HG03558 (cell line): ENCODE measurements around the gene P2RX4.
"Not testable (repeated sequence)": the region's sequence is repeated elsewhere in the genome, so short reads cannot be mapped to it uniquely, and the experiment has no call there.

Experiments used
- ATAC-seq: cut with Tn5 transposase; IDR thresholded peaks from one replicate; pipeline ENCODE4 v1.9.1; 2021; ENCODE audit warnings: moderate number of reproducible peaks; ENCODE audit not compliant: unreplicated experiment; ENCODE audit errors: extremely low read depth

P2RX4 gene

GRCh38 chr12:121209624-121210572 lies at the start of gene P2RX4:
P2RX4 (plus strand) TSS chr12:121210129; CDS start chr12:121210165, 36 bp downstream.
- peak; percentile 64 for ATAC-seq

DNA sequence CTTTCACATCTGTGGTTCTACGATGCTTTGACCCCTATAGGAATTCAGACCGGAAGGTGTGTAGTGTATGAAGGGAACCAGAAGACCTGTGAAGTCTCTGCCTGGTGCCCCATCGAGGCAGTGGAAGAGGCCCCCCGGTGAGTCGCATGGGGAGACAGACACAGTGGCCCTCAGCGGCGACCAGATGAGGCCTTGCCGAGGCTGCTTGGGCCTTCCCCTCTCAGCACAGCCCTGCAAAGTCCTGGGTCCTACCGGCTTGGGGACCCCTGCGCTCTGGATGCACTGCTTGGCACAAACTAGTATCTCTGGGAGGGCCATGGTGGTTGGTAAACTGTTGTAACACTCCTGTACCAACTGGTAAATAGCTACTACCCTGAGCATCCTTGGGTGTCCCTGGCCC lies 47.5 kb upstream of the P2RX4 start:
- no peak for ATAC-seq

DNA sequence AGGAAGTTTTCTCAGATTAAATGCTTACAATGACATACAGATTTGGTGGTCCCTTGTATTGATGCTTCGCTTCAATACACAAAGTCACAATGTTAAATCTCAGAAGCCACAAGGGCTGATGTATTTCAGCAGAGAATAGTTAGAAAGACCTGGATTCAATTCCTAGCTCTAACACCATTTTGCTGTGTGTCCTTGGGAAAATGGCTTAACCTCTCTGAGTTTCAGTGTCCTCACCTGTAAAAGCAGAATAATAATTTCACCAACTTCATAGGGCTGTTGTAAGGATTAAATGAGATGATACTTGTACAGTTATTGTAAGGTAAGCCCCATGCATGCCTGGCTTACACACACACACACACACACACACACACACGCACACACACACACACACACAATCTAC lies 46.9 kb upstream of the P2RX4 start:
- ATAC-seq, result no peak

GRCh38 chr12:121164839-121165238 lies 45.1 kb upstream of the P2RX4 start:
- ATAC-seq, result not testable (repeated sequence)

DNA sequence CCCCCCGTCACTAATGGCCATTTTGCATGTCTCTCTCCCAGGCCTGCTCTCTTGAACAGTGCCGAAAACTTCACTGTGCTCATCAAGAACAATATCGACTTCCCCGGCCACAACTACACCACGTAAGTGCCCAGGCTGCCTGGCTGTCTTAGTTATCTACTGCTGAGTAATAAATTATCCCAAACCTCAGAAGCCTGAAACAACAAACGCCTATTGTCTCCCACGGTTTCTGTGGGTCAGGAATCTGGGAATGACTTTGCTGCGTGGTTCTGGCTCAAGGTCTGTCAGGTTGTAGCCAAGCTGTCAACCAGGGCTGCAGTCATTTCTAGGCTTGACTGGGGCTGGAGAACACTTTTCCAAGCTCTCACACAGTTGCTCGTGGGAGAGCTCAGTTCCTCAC lies 44.6 kb upstream of the P2RX4 start:
- no peak for ATAC-seq

DNA sequence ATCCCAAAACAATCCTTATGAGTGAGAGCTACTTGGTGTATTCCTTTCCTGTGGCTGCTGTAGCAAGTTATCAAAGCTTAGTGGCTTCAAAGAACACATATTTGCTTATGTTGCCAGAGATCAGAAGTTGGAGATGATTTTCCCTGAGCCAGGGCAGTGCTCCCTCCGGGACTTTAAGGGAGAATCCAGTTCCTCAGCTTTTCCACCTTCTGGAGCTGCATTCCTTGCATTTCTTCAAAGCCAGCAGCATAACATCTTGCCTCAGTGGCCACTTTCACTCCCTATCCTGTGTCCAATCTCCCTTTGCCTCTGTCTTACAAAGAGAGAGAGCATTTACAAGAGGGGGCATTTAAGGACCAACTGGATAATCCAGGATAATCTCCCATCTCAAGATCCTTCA lies 43.6 kb upstream of the P2RX4 start:
- ATAC-seq, result no peak

DNA sequence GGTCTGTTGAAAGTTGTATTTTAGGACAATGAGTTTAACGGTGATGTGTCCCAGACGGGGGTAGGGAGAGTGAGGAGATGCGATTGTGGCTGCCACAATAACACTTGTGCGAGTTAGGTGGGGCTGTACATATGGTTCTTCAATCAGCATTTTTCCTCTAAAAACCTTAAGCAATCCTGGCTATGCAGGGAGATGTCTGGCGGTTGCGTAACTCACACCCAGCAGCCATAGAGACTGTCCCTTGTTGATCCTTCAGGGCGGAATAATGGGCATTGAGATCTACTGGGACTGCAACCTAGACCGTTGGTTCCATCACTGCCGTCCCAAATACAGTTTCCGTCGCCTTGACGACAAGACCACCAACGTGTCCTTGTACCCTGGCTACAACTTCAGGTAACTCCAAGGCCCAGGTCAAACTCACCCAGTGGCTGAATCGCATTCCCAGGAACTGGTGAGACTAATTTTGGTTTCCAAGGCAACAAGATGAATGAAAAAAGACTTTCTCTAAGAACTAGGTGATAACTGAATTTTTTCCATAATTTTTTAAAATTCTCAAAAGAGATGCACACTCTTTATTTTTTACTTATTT lies 42.6 kb upstream of the P2RX4 start:
- ATAC-seq, result no peak

DNA sequence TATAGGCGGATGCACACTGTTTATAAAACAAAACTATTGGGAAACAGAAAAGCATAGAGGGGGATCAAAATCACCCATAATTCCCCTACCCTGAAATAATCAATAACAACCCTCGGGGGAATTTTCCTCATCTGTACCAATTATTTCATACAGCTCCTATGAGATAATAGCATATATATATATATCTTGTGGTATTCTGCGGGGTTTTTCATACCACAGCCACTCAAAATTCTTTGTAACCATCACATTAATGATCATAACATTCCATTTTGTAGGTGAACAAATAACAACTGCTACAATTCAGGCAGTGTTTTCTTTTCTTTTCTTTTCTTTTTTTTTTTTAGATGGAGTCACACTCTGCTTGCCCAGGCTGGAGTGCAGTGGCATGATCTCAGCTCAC lies 42.0 kb upstream of the P2RX4 start:
- ATAC-seq, result no peak

DNA sequence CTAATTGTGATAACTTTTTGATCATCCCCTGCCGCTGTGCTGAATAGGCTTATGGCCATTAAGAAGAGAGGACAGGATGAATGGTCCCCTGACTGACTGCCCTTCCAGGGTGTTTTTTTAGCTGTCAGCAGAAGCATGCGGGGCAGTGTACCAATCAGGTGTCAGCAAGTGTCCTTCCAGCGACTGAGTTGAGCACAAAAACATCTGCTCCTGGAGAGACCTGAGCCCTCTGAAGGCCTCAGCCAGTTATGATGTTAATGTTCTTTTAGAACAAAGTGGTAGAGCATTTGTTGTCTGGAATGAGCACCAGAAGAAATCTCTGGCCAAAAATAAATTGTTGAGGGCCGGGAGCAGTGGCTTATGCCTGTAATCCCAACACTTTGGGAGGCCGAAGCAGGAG lies 39.8 kb upstream of the P2RX4 start:
- ATAC-seq, result no peak

DNA sequence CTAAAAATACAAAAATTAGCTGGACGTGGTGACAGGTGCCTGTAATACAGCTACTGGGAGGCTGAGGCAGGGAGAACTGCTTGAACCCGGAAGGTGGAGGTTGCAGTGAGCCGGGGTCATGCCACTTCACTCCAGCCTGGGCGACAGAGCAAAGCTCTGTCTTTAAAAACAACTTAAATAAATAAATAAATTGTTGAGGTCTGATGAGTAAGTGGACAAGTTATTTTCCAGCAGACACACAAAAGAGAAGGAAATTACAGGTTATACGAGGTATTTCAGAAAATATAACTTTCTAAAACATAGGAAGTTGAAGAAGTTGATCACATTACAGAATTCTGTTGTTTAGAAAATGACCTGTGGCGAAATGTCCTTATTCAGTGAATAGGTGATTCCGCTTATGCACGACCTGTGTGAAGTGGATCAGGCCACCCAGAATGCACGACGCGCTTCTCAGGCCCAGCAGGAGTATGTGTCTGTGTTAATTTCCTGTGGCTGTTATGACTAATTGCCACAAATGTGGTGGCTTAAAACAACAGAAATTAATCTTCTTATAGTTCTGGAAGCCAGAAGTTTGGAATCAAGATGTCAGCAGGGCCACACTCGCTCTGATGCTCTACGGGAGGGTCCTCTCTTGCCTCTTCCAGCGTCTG lies 39.2 kb upstream of the P2RX4 start:
- ATAC-seq, result no peak

DNA sequence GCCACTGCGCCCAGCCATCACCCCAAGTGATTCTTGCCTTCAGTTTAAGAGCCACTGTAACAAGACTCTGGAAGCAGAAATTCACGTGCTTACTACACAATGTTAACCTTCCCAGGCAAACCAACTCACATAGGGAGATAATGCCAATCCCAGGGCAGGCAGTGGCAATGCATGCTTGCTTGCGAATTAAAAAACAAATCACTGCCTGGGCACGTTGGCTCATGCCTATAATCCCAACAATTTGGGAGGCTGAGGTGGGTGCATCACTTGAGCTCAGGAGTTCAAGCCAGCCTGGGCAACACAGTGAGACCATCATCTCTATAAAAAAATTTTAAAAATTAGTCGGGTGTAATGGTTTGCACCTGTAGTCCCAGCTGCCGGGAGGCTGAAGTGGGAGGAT lies 37.8 kb upstream of the P2RX4 start:
- no peak for ATAC-seq

DNA sequence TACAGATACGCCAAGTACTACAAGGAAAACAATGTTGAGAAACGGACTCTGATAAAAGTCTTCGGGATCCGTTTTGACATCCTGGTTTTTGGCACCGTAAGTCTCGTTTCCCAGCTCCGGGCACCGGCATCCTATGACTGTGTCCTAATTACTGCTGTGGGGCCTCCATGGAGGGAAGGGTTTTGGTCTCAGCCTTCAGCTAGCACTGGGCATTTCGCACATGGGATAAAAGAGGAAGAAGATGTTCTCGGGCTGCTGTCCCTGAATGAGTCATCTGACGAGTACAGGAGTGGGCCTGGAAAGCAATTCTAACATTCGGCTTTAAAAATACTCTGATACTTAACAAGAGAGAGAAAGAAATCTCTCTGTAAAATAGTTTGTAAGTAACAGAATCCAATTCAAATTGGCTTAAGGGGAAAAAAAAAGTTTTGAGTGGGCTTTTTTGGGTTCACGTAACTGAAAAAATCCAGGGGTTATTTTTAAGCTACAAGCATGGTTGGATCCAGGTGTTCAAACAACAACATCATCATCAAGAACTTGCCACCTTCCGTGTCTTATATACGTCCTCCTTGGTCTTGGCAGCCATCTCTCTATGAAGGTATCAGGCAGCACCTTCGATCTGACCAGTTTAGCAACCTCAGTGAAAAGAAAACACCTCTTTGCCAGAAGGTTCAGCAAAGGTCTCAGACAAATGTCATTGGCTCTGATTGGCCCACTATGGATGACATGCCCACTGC lies 34.4 kb upstream of the P2RX4 start:
- ATAC-seq, result no peak

DNA sequence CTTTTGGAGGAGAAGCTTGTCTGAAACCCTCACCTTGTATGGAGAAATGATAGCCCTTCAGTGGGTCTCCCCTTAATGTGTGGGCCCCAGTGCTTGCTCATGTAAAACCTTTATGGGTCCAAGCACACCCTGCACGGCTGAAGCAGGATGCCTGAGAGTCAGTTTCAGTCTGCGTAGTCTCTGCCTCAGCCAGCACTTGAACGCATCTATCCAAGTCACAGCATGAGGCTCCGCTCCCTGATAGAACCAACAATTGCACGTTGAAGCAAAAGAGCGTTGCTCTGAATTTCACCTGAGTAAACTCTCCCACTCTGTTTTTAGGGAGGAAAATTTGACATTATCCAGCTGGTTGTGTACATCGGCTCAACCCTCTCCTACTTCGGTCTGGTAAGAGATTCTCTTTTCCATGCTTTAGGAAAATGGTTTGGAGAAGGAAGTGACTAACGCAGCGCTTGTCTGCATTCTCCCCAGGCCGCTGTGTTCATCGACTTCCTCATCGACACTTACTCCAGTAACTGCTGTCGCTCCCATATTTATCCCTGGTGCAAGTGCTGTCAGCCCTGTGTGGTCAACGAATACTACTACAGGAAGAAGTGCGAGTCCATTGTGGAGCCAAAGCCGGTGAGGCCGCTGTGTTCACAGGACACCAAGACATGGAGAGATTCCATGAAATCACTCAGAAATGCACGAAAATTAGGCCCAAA lies 33.0 kb upstream of the P2RX4 start:
- no peak for ATAC-seq

- no peak for ATAC-seq
Measured at GRCh38 chr12:121181181-121181580, 28.7 kb upstream of the P2RX4 start.

DNA sequence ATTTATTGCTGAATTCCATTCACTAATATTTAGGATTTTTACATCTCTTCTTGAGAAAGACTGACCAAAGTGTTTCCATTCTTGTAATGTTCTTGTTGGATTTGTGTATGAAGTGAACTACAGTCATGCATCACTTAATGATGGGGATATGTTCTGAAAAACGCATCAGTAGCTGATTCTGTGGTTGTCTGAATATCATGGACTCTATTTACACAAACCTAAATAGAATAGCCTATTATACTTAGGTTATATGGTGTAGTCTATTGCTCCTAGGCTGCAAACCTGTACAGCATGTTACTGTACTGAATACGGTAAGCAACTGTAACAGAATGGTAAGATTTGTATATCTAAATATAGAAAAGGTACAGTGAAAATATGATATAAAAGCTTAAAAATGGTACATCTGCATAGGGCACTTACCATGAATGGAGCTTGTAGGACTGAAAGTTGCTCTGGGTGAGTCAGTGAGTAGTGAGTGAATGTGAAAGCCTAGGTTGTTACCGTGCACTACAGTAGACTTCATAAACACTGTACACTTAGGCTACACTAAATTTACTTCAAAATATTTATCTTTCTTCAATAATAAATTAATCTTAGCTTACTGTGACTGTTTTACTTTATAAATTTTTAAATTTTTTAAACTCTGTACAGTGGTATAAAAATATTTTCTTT lies 27.6 kb upstream of the P2RX4 start:
- no peak for ATAC-seq

DNA sequence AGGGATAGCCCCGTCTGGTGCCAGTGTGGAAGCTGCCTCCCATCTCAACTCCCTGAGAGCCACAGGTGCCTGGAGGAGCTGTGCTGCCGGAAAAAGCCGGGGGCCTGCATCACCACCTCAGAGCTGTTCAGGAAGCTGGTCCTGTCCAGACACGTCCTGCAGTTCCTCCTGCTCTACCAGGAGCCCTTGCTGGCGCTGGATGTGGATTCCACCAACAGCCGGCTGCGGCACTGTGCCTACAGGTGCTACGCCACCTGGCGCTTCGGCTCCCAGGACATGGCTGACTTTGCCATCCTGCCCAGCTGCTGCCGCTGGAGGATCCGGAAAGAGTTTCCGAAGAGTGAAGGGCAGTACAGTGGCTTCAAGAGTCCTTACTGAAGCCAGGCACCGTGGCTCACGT lies 25.5 kb upstream of the P2RX4 start:
- ATAC-seq, result no peak

DNA sequence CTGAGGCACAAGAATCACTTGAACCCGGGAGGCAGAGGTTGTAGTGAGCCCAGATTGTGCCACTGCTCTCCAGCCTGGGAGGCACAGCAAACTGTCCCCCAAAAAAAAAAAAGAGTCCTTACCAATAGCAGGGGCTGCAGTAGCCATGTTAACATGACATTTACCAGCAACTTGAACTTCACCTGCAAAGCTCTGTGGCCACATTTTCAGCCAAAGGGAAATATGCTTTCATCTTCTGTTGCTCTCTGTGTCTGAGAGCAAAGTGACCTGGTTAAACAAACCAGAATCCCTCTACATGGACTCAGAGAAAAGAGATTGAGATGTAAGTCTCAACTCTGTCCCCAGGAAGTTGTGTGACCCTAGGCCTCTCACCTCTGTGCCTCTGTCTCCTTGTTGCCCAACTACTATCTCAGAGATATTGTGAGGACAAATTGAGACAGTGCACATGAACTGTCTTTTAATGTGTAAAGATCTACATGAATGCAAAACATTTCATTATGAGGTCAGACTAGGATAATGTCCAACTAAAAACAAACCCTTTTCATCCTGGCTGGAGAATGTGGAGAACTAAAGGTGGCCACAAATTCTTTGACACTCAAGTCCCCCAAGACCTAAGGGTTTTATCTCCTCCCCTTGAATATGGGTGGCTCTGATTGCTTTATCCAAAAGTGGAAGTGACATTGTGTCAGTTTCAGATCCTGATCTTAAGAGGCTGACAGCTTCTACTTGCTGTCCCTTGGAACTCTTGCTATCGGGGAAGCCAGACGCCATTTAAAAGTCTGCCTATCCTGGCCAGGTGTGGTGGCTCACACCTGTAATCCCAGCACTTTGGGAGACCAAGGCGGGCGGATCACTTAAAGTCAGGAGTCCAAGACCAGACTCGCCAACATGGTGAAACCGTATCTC lies 24.7 kb upstream of the P2RX4 start:
- ATAC-seq, result no peak

DNA sequence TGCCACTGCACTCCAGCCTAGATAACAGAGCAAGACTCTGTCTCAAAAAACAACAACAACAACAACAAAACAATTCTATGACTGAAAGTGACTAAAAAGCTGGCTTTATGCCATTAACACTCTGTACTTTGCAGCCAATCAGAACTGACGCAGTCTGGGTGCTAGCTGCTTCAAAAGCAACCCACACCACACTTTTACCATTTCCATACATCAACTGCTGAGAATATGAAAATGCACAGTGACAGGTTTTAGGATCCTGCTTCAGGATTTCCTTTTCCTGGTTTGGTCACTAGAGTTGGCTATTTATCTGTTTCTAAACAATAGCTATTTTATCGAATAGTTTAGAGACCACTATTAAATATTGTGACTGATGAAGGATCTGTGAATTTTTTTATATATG lies 23.1 kb upstream of the P2RX4 start:
- ATAC-seq, result no peak
